GM23338 (cell line): ENCODE measurements around the gene TP73. TPM values are rescaled to one million over a fixed set of nuclear protein-coding genes. Genes with fewer than 3 reads are reported as not detected.

Experiments used
- ATAC-seq: fragments of 200-7000 bp; cut with Tn5 transposase; 3 replicates; pipeline ENCODE4 v1.9.1; 2020
- DNase-seq: peaks from one replicate; pipeline ENCODE4 v3.0.0-alpha.2; 2015; ENCODE audit warnings: low spot score
- H2AFZ ChIP-seq: fragments of 200-600 bp; sonication (generic); 2 replicates; pipeline ENCODE4 v1.8.0; 2016; ENCODE audit warnings: antibody characterized with exemption, mild to moderate bottlenecking, moderate library complexity
- H3F3A ChIP-seq: fragments of 200-600 bp; sonication (generic); replicated peaks from 2 replicates; pipeline ENCODE4 v1.8.0; 2017; ENCODE audit warnings: antibody characterized with exemption, mixed run types, low read depth
- H3K27ac ChIP-seq: fragments of 200-600 bp; sonication (generic); 2 replicates; pipeline ENCODE4 v1.6.1; 2016; ENCODE audit warnings: low read depth
- H3K27me3 ChIP-seq: fragments of 200-600 bp; sonication (generic); 2 replicates; pipeline ENCODE4 v1.8.0; 2016; ENCODE audit warnings: mild to moderate bottlenecking, mixed run types, moderate library complexity; ENCODE audit not compliant: insufficient read depth
- H3K36me3 ChIP-seq: fragments of 200-600 bp; sonication (generic); 2 replicates; pipeline ENCODE4 v1.8.0; 2016; ENCODE audit warnings: mild to moderate bottlenecking; ENCODE audit not compliant: insufficient read depth
- H3K4me1 ChIP-seq: fragments of 200-600 bp; sonication (generic); 2 replicates; pipeline ENCODE4 v1.8.0; 2016; ENCODE audit warnings: mild to moderate bottlenecking, moderate library complexity; ENCODE audit not compliant: insufficient read depth
- H3K4me2 ChIP-seq: fragments of 200-600 bp; sonication (generic); 2 replicates; pipeline ENCODE4 v1.7.1; 2017; ENCODE audit warnings: mixed run types
- H3K4me3 ChIP-seq: fragments of 200-600 bp; sonication (generic); 2 replicates; pipeline ENCODE4 v1.6.1; 2016; ENCODE audit warnings: mixed run types
- H3K79me2 ChIP-seq: fragments of 200-600 bp; sonication (generic); replicated peaks from 2 replicates; pipeline ENCODE4 v1.8.0; 2017; ENCODE audit warnings: mild to moderate bottlenecking; ENCODE audit not compliant: insufficient read depth
- H3K9me2 ChIP-seq: fragments of 200-600 bp; sonication (generic); 2 replicates; pipeline ENCODE4 v1.8.0; 2017; ENCODE audit not compliant: insufficient read depth
- H4K20me1 ChIP-seq: fragments of 200-600 bp; sonication (generic); replicated peaks from 2 replicates; pipeline ENCODE4 v1.8.0; 2017; ENCODE audit warnings: mild to moderate bottlenecking; ENCODE audit not compliant: insufficient read depth
- H3K27ac Mint-ChIP-seq: 2 replicates; pipeline ENCODE4 v1.8.0; 2020; ENCODE audit warnings: inconsistent platforms, mild to moderate bottlenecking, moderate library complexity, mixed read lengths
- H3K27me3 Mint-ChIP-seq: 3 replicates; pipeline ENCODE4 v1.8.0; 2022; ENCODE audit warnings: low read depth, mild to moderate bottlenecking, moderate library complexity, mixed read lengths, inconsistent platforms; ENCODE audit not compliant: insufficient read depth, poor library complexity
- H3K36me3 Mint-ChIP-seq: 3 replicates; pipeline ENCODE4 v1.8.0; 2021; ENCODE audit warnings: low read depth, mild to moderate bottlenecking, inconsistent platforms, moderate library complexity, mixed read lengths
- H3K4me1 Mint-ChIP-seq: 3 replicates; pipeline ENCODE4 v1.8.0; 2020; ENCODE audit warnings: mild to moderate bottlenecking, inconsistent platforms, mixed read lengths
- H3K4me3 Mint-ChIP-seq: 3 replicates; pipeline ENCODE4 v1.8.0; 2021; ENCODE audit warnings: moderate library complexity, mild to moderate bottlenecking, inconsistent platforms, mixed read lengths
- H3K9me3 Mint-ChIP-seq: 3 replicates; pipeline ENCODE4 v1.8.0; 2020; ENCODE audit warnings: moderate library complexity, mild to moderate bottlenecking, inconsistent platforms, mixed read lengths
- CREB1 ChIP-seq: fragments of 250-450 bp; sonication (Bioruptor Pico); IDR thresholded peaks from 2 replicates; pipeline ENCODE4 v1.5.0; 2020; ENCODE audit warnings: low read depth, mild to moderate bottlenecking, moderate library complexity
- CTCF ChIP-seq, 2 experiments: fragments of 200-600 bp in 1 of 2; sonication (generic) in 1 of 2; conservative IDR thresholded peaks; 2 replicates each; pipeline versions ENCODE4 v1.5.1 to v1.6.1; 2016 to 2017; ENCODE audit warnings: antibody characterized with exemption in 2 of 2, low read depth in 2 of 2, mild to moderate bottlenecking in 2 of 2, moderate library complexity in 1 of 2
- ETS1 ChIP-seq: IDR thresholded peaks from 2 replicates; pipeline ENCODE4 v1.6.1; 2016; ENCODE audit warnings: antibody characterized with exemption
- EZH2 ChIP-seq: fragments of 200-600 bp; sonication (generic); IDR thresholded peaks from one replicate; pipeline ENCODE4 v1.8.0; 2017; ENCODE audit warnings: antibody characterized with exemption, mild to moderate bottlenecking, low read depth; ENCODE audit not compliant: unreplicated experiment
- EZH2phosphoT487 ChIP-seq: fragments of 200-600 bp; sonication (generic); IDR thresholded peaks from one replicate; pipeline ENCODE4 v1.8.1; 2018; ENCODE audit warnings: antibody characterized with exemption; ENCODE audit not compliant: unreplicated experiment
- JUNB ChIP-seq: IDR thresholded peaks from one replicate; pipeline ENCODE4 v1.6.1; 2016; ENCODE audit warnings: antibody characterized with exemption; ENCODE audit not compliant: unreplicated experiment
- NANOG ChIP-seq: IDR thresholded peaks from 2 replicates; pipeline ENCODE4 v1.6.1; 2016; ENCODE audit warnings: antibody characterized with exemption, borderline replicate concordance
- POLR2AphosphoS5 ChIP-seq: IDR thresholded peaks from 2 replicates; pipeline ENCODE4 v1.6.1; 2016; ENCODE audit warnings: antibody characterized with exemption, low read depth
- REST ChIP-seq: IDR thresholded peaks from one replicate; pipeline ENCODE4 v1.6.1; 2018; ENCODE audit warnings: antibody characterized with exemption; ENCODE audit not compliant: unreplicated experiment
- STAT1 ChIP-seq: IDR thresholded peaks from one replicate; pipeline ENCODE4 v1.6.1; 2016; ENCODE audit warnings: antibody characterized with exemption; ENCODE audit not compliant: unreplicated experiment
- ZNF114 ChIP-seq: fragments of 250-450 bp; sonication (Bioruptor Pico); IDR thresholded peaks from 2 replicates; pipeline ENCODE4 v1.5.0; 2020; ENCODE audit warnings: mild to moderate bottlenecking, moderate library complexity
- ZNF331 ChIP-seq: fragments of 250-450 bp; sonication (Bioruptor Pico); IDR thresholded peaks from 2 replicates; pipeline ENCODE4 v1.5.0; 2020; ENCODE audit warnings: low read depth, mild to moderate bottlenecking, moderate library complexity
- ZNF462 ChIP-seq: fragments of 250-450 bp; sonication (Bioruptor Pico); IDR thresholded peaks from 2 replicates; pipeline ENCODE4 v1.5.0; 2020; ENCODE audit warnings: mild to moderate bottlenecking, moderate library complexity
- polyA plus RNA-seq: library from polyadenylated mRNA; unstranded; fragments of >200 nt; fragmentation: Nextera tagmentation; extraction: Ambion mirVana; gene quantifications from 2 replicates; pipeline ENCODE4 v1.2.1, GENCODE V29; 2016
- total RNA-seq: library from RNA; depleted of rRNA; stranded (reverse); fragments of >200 nt; shearing (Covaris generic); gene quantifications from 2 replicates; pipeline ENCODE4 v1.2.3, GENCODE V29; 2014

TP73 gene
- total and polyA plus RNA-seq, 2 experiments from 2014 or later, result 1.4 to 3.4 TPM

- H3K27ac ChIP-seq, result no peak overlapping the region
These were observed 35.5 kb upstream of the TP73 start for GRCh38 chr1:3616861-3617260.

More at GRCh38 chr1:3616861-3617260, 35.5 kb upstream of the TP73 start:
- Histone ChIP-seq H3K4me3 (no peak overlapping the region), H2AFZ (no peak overlapping the region), H3K27me3 (peaks cover 15% of the 10 kb centered on the region), H3K4me1 (peaks cover 14% of the 10 kb centered on the region; the same call in 1 of the 2 replicates), H4K20me1 (no peaks in the 10 kb centered on the region), H3K36me3 (no peaks in the 10 kb centered on the region), H3F3A (no peaks in the 10 kb centered on the region), H3K4me2 (no peak overlapping the region), H3K79me2 (no peaks in the 10 kb centered on the region), H3K9me2 (no peaks in the 10 kb centered on the region)
- H3K27ac Mint-ChIP-seq, result no peak overlapping the region
- H3K36me3 Mint-ChIP-seq, result no peaks in the 10 kb centered on the region
- ATAC-seq (no peak), DNase-seq (no peak)
- peaks cover 23% of the 10 kb centered on the region for H3K27me3 Mint-ChIP-seq
- no peak overlapping the region for H3K4me3 Mint-ChIP-seq
- H3K9me3 Mint-ChIP-seq, result peaks cover 3% of the 10 kb centered on the region; the same call in 2 of the 3 replicates
- TF ChIP-seq ZNF462 (CRISPR knock-in tag) (no peak), ZNF114 (no peak), POLR2AphosphoS5 (no peak), EZH2phosphoT487 (no peak), NANOG (no peak), ZNF331 (no peak), REST (no peak), EZH2 (no peak), ETS1 (no peak), CTCF (conservative IDR thresholded peaks at IDR 0.05; ENCODE audit: low read depth in 2 of 2) (no peak), JUNB (no peak), CREB1 (CRISPR knock-in tag) (no peak), STAT1 (no peak)
- peaks cover 36% of the 10 kb centered on the region for H3K4me1 Mint-ChIP-seq
